AG09309 (cell line): ENCODE data around the gene WDR45.

Experiments used
- DNase-seq: peaks from one replicate; pipeline ENCODE4 v3.0.0-alpha.2; 2010; ENCODE audit warnings: low read depth
- H3K4me3 ChIP-seq: 2 replicates; pipeline ENCODE4 v1.5.1; 2011; ENCODE audit warnings: mild to moderate bottlenecking, low read depth, low read length, moderate library complexity; ENCODE audit not compliant: control insufficient read depth
- CTCF ChIP-seq: IDR thresholded peaks from 2 replicates; pipeline ENCODE4 v1.5.1; 2011; ENCODE audit warnings: mild to moderate bottlenecking, low read depth, low read length, inconsistent platforms; ENCODE audit not compliant: insufficient read depth, control insufficient read depth; ENCODE audit errors: missing control alignments

The WDR45 gene

GRCh38 chrX:49075347-49075746 is 4.3 kb downstream of the WDR45 start:
- no peak for TF ChIP-seq CTCF
- H3K4me3 ChIP-seq, result no peak overlapping the region
- DNase-seq, result no peak

GRCh38 chrX:49073601-49074575 is 5.8 kb downstream of the WDR45 start, which contains the start of gene PRAF2:
Gene PRAF2, minus strand, starts transcription at chrX:49074002. Its CDS starts 15 bp downstream, at chrX:49073987.
- TF ChIP-seq CTCF, result no peak
- H3K4me3 ChIP-seq, result peak within 1 kb of the TSS; percentile 75
- peak; percentile 61 for DNase-seq

- peak overlapping the region; percentile 75 for H3K4me3 ChIP-seq
- DNase-seq, result no peak
- TF ChIP-seq CTCF, result no peak
Observed at GRCh38 chrX:49072712-49073095, 7.0 kb downstream of the WDR45 start.

DNA sequence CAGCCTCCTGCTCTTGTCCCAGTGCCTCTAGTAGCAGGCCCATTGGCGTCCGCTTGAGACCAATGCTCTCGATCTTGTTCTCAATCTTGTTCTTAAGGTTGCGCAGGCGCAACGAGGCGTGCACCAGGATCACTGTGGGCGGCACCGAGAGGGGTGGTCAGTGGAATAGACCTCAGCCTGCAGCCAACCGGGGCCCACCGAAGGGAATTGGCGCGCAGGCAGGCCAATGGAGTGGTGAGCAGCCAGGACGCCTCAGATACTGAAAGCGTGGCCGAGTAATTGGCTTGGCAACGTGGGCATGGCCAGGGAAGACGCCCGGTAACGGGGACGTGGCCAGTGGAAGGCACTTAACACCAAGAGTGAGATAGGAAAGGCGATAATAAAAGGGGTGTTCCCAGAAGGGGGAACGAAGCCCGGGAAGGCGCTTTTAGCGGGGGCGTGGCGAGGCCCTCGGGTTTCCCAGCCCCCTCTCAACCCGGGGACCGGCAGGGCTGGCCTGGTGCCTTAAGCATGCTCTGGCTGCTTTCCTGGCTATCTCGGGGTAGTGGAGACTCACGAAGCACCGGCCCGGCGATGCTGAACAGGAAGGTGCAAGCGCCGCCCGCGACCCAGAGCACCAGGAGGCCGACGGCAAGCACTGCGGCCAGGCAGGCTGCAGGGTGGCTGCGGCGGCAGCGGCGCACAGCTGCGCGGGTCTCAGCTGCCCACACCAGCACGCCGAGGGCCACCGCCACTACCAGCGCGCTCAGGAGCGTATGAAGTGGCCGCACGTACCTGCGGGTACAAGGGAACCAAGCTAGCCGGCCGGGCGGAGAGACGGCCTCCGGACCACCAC is 7.6 kb downstream of the WDR45 start:
- DNase-seq, result no peak

GRCh38 chrX:49070988-49071387 is 8.7 kb downstream of the WDR45 start:
- TF ChIP-seq CTCF, result no peak
- H3K4me3 ChIP-seq, result no peak overlapping the region
- no peak for DNase-seq

More for the DNA sequence above, 7.6 kb downstream of the WDR45 start:
- no peak for TF ChIP-seq CTCF
- H3K4me3 ChIP-seq, result peak overlapping the region; percentile 75

- DNase-seq, result no peak
- TF ChIP-seq CTCF, result no peak
- H3K4me3 ChIP-seq, result no peak overlapping the region
Observed at GRCh38 chrX:49069038-49069437, 10.6 kb downstream of the WDR45 start.
